Islet precursor cell (in vitro differentiated cells): ENCODE measurements around the gene ANKLE1.
A peak's percentile ranks its signal among the peaks of the same experiment; 100 is the strongest.
"Not testable (repeated sequence)": the region's sequence is repeated elsewhere in the genome, so short reads cannot be mapped to it uniquely, and the experiment has no call there.

ENCODE experiments used
- DNase-seq: peaks from one replicate; pipeline ENCODE4 v3.0.0-alpha.2; 2018

Gene ANKLE1

GRCh38 chr19:17248011-17248776 lies 33.5 kb upstream of the ANKLE1 start:
- DNase-seq: peak; percentile 76

DNA sequence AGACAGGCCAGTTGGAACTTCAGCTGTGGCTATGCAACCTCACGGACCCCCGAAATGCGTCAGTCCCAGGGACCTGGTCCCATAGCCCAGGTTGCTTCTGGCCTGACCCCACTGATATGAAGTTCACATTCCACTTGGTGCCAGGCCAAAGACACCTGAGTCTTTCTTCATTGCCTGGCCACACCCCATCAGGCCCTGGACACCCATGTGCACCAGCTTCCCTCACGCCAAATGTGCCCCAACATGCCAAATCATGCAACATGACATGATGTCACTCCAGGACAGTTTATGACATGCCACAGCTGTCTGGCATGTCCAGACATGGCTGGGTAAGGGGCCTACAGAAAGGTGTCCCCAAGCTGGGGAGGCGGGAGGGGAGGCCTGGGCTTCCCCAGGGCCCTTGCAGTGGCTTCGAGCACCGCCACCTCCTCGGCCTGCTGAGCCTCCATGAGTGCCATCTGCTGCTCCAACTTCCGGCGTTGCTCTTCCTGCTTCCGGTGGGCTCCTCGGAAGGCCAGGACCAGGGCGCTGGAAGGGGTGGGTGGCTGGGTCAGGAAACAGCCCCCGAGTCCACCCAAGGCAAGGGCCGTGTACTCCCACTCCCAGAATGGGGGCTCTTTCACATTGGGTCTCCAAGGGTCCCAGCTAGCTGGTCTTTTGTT lies 31.7 kb upstream of the ANKLE1 start:
- no peak for DNase-seq

DNA sequence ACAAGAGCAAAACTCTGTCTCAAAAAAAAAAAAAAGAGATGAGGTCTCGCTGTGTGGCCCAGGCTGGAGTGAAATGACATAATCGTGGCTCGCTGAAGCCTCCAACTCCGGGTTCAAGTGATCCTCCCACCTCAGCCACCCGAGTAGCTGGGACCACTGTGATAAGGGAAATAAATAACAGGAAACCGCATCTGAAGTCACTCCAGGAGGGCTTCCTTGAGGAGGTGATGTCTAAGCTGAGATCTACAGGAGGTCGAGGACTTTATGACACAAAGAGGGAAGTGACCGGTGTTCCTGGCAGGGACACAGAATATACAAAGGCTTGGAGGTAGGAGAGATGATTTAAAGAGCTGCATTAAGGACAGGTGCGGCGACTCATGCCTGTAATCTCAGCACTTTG lies 27.1 kb upstream of the ANKLE1 start:
- DNase-seq: no peak

DNA sequence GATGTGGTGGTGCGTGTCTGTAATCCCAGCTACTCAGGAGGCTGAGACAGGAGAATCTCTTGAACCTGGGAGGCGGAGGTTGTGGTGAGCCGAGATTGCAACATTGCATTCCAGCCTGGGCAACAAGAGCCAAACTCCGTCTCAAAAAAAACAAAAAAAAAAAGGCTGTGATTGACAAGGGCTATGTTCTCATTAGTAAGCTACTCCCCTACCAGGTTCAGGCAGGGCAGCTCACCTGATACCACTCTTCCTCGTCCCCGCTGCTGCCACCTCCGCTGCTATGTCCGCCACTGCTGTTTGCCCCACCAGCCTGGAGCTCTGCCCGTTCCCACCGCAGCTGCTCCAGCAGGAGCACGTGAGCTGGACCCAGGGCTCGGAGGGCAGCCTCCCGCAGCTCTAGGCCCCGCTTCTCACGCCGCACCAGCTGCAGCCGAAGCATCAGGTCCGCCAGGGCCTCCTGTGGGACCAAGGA lies 26.5 kb upstream of the ANKLE1 start:
- DNase-seq: no peak

DNA sequence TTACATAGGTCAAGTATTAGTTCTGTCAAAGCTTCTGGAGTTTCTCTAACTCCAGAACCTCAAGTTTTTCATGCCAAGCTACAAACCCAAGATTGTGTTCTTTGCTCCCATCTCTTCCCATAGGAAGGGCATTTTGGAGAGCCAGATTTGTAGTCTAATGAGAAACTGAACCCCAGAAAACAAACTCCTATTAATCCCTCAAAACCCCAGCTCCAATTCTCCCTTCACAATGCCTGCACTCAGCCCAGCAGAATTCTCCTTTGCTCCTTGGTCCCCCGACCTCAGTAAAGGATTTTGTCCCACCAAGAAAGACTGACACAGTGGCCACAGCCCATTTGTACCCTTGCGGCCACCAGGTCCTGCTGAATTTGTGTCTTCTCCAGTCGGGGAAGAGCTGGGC lies 25.6 kb upstream of the ANKLE1 start:
- no peak for DNase-seq

GRCh38 chr19:17259118-17259780 lies 22.5 kb upstream of the ANKLE1 start:
- no peak for DNase-seq

DNA sequence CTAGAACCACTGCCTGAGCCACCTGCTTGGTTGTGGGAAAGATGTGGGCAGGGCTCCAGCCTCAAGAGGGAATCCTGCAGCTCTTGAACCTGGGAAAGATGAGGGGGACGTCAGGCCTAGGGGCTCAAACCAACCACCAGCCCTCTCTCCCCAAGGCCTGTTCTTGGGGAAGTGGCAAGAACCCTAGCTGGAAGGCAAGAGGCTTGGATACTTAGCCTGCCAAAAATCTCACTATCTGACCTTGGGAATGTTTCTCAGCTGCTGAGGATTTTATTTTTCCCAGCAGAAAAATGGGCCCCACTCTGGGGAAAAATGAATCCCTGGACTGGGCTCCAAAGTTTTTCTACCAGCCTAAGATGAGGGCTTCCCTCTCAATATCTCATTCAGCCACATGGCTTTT lies 21.8 kb upstream of the ANKLE1 start:
- DNase-seq: no peak

GRCh38 chr19:17260842-17261325 lies 20.8 kb upstream of the ANKLE1 start:
- peak; percentile 93 for DNase-seq

- DNase-seq: no peak
Observed at GRCh38 chr19:17262557-17262956, 19.1 kb upstream of the ANKLE1 start.

DNA sequence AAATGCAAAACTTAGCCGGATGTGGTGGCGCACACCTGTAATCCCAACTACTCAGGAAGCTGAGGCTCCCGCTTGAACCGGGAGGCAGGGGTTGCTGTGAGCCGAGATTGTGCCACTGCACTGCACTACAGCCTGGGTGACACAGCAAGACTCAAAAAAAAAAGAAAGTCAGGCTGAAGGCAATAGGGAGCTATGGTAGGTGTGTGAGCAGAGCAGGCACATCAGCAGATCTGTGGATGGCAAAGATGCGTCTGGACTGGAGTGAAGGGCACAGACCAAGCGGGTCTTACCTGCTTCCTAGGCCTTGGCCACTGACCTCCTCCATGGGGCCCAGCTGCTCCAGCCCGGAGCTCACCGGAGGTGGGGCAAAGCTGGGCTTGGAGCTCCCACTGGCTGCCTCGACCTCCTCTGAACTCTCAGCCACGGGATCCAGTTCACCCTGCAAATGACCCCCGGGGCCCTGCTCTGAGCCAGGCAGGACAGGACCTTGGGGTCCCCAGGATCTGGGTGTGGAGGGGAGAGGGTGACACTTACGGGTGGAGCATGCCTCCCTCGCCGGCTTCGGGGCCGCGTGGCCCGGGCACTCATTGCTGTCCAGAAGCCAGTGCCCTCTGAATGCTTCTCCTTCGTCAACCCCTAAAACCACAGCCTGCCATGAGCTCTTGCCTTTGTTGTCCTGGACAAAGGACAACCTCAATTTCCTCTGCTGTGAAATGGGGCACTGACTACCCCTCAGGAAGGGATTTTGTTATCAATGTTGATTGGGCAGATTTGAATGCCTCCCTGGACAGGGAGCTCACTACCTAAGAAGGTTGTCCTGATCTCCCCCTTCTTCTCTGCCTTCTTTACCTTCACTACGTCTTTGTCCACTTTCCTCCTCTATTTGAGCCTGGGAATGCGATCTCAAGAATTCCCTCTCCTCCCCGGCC lies 17.7 kb upstream of the ANKLE1 start:
- DNase-seq: no peak

GRCh38 chr19:17264641-17264979 lies 17.1 kb upstream of the ANKLE1 start, which contains the start of gene USHBP1:
USHBP1 (minus strand) TSS chr19:17264745; CDS start chr19:17264299, 446 bp downstream.
- DNase-seq: no peak

GRCh38 chr19:17266026-17266425 lies 15.7 kb upstream of the ANKLE1 start:
- DNase-seq: peak; percentile 77

DNA sequence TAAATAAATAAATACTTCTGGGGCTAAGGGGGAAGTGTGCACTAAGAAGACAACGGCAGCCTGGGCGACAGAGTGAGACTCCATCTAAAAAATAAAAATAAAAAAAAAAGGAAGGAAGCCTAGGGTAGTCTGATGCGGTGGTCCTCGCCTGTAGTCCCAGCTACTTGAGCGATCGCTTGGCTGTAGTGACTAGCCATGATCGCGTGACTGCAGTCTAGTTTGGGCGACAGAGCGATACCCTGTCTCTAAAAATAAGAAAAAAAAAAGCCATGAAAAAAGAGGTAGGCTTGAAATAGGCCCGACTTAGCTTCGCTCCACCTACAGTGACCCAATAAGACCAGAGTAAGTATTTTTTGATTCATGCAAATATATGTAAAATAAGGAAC lies 15.1 kb upstream of the ANKLE1 start:
- no peak for DNase-seq

DNA sequence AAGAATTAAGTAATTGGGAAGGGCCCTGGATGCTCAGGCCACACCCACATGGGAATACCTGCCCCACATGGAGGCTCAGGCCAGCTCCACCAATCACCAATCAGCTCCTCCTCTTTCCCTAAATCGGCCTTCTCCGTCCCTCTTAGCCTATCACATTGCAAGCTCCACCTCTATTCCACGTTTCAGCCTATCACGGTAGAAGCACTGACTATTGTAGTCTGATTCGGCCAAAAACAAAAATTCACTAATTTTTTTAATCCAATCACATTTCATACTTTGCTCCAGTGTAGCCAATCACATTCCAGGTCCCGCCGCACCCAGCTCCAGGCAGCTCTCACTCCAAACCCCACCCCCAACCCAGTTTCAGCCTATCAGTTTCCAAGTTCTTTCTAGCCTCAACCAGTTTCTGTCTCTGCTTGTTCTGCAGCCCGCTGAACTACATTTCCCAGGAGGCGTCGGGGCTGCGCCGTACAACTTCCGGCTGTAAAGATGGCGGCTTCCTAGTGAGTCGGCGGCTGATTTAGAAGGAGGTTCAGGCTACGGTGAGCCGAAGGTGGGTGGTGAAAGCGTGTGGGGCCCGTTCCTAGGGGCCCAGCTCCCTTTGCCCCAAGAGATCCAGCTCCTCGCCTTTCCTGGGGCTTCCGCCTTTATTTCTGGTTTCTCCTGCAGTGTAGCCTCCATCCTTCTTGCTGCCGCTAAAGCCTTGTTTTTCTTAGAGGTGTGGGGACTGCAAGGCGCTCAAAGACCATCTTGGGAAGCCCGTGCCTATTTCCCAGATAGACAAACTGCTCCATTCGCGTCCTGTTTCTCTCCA lies 14.5 kb upstream of the ANKLE1 start, which contains the start of gene BABAM1:
BABAM1 (plus strand) TSS at position 469 of the 814 bp plus-strand sequence. CDS start 1,364 bp downstream, outside the sequence.
- DNase-seq: peak; percentile 99

DNA sequence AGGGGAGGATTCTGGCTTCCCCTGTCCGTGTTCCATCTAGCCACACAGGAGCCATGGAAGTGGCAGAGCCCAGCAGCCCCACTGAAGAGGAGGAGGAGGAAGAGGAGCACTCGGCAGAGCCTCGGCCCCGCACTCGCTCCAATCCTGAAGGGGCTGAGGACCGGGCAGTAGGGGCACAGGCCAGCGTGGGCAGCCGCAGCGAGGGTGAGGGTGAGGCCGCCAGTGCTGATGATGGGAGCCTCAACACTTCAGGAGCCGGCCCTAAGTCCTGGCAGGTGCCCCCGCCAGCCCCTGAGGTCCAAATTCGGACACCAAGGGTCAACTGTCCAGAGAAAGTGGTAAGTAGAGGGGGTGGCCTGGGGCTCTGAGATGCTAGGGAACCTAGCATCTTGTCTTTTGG lies 12.9 kb upstream of the ANKLE1 start:
- no peak for DNase-seq

DNA sequence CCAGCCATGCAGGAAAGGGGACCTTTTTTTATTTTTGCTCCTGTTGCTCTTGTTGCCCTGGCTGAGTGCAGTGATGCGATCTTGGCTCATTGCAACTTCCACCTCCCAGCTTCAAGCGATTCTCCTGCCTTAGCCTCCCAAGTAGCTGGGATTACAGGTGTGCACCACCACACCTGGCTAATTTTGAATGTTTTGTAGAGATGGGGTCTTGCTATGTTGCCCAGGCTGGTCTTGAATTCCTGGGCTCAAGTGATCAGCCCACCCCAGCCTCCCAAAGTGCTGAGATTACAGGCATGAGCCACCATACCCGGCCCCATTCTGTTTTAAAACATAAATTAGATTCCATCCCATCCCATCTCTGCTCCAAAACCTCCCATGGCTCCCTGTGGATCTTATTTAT lies 6.8 kb upstream of the ANKLE1 start:
- DNase-seq: not testable (repeated sequence)

DNA sequence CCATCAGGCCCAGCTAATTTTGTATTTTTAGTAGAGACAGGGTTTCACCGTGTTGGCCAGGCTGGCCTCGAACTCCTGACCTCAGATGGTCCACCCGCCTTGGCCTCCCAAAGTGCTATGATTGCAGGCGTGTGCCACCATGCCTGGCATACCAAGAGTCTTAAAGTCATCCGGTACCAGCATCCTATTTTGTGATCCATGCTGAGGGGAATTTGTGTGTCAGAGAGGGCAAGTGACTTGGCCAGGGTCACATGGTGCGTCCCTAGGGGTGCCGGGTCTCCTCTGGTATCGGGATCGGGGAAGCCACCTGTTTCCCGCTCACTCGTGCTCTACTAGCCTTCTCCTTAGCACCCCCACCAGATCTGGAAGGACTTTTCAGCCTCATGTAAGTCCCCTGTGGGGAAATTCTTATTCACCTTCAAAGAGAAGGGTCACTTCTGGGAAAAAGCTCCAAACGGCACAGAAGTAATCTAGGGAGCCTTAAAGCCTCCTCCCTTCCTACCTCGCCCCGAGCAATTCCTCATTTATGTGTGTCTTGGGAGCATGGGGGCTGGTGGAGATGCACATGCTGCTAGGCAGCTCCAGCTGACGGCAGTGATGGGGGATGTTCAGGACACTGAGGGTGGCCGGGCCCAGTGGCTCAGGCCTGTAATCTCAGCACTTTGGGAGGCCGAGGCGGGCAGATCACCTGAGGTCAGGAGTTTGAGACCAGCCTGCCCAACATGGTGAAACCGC lies 6.1 kb upstream of the ANKLE1 start:
- no peak for DNase-seq

GRCh38 chr19:17279436-17279835 lies 2.3 kb upstream of the ANKLE1 start:
- no peak for DNase-seq

DNA sequence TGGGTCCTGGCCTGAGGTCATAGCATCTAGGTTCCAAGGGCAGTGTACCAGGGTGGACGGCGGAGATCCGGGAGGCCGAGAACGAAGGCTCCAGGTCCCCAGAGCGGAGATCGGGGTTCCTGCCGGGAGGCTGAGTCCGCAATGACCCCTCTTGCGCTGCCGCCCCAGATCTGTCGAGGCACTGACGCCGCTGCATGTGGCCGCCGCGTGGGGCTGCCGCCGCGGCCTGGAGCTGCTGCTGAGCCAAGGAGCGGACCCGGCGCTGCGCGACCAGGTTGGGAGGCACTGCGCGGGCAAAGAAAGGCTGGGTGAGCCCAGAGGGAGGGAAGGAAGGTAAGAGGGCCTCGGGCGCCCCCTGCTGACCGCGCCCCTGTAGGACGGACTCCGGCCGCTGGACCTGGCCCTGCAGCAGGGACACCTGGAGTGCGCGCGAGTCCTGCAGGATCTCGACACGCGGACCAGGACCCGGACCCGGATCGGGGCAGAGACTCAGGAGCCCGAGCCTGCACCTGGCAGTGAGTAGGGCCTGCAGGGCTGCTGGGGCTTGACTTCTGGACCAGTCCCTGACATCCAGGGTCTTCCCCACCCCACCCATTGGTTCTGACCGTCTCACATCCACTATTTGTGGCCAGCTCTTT lies 906 bp downstream of the ANKLE1 start:
- peak; percentile 96 for DNase-seq

- peak; percentile 45 for DNase-seq
Observed at GRCh38 chr19:17283504-17283996, 1.8 kb downstream of the ANKLE1 start.
